ENCODE measurements around the gene SPRY4. TPM values are rescaled to one million over a fixed set of nuclear protein-coding genes. Genes with fewer than 3 reads are reported as not detected.

SPRY4 gene
- total and polyA plus RNA-seq, 2 of the 13 experiments (the other 11 are each of a cell fraction or from before 2014, with no cell fraction given), result 8.9 to 17.8 TPM

- TF ChIP-seq ZNF713 (CRISPR knock-in tag; IDR thresholded peaks at IDR 0.05), result 0 out of 2 replicates have a peak, but pooled peaks have one; percentile 39
- peak; percentile 63 for TF ChIP-seq CEBPB (IDR thresholded peaks at IDR 0.05; ENCODE audit: borderline replicate concordance, low read depth, low read length)
- TF ChIP-seq POLR2G (IDR thresholded peaks at IDR 0.05; ENCODE audit: low read depth, low read length), result 0 out of 2 replicates have a peak, but pooled peaks have one; percentile 26
- peak; percentile 18; the same call in 1 of the 2 replicates for TF ChIP-seq HIVEP1 (CRISPR knock-in tag; IDR thresholded peaks at IDR 0.05)
- no peak for TF ChIP-seq ZNF878 (CRISPR knock-in tag; IDR thresholded peaks at IDR 0.05)
- no peak for TF ChIP-seq ATF7 (IDR thresholded peaks at IDR 0.05)
- no peak for TF ChIP-seq ATF7 (CRISPR knock-in tag; IDR thresholded peaks at IDR 0.05)
- peak; percentile 14 for TF ChIP-seq IKZF4 (CRISPR knock-in tag; IDR thresholded peaks at IDR 0.05; ENCODE audit: borderline replicate concordance, low read depth, not compliant biosample characterization)
- TF ChIP-seq, protein P1, sequence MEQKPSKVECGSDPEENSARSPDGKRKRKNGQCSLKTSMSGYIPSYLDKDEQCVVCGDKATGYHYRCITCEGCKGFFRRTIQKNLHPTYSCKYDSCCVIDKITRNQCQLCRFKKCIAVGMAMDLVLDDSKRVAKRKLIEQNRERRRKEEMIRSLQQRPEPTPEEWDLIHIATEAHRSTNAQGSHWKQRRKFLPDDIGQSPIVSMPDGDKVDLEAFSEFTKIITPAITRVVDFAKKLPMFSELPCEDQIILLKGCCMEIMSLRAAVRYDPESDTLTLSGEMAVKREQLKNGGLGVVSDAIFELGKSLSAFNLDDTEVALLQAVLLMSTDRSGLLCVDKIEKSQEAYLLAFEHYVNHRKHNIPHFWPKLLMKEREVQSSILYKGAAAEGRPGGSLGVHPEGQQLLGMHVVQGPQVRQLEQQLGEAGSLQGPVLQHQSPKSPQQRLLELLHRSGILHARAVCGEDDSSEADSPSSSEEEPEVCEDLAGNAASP (CRISPR knock-in tag; IDR thresholded peaks at IDR 0.05; ENCODE audit: borderline replicate concordance), result 0 out of 2 replicates have a peak, but pooled peaks have one; percentile 5
- TF ChIP-seq, protein P2, sequence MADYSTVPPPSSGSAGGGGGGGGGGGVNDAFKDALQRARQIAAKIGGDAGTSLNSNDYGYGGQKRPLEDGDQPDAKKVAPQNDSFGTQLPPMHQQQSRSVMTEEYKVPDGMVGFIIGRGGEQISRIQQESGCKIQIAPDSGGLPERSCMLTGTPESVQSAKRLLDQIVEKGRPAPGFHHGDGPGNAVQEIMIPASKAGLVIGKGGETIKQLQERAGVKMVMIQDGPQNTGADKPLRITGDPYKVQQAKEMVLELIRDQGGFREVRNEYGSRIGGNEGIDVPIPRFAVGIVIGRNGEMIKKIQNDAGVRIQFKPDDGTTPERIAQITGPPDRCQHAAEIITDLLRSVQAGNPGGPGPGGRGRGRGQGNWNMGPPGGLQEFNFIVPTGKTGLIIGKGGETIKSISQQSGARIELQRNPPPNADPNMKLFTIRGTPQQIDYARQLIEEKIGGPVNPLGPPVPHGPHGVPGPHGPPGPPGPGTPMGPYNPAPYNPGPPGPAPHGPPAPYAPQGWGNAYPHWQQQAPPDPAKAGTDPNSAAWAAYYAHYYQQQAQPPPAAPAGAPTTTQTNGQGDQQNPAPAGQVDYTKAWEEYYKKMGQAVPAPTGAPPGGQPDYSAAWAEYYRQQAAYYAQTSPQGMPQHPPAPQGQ (CRISPR knock-in tag; IDR thresholded peaks at IDR 0.05; ENCODE audit: borderline replicate concordance), result no peak
- TF ChIP-seq U2AF1 (optimal IDR thresholded peaks at IDR 0.05; ENCODE audit: low read depth, low read length), result peak; percentile 69
- TF ChIP-seq, protein P3, sequence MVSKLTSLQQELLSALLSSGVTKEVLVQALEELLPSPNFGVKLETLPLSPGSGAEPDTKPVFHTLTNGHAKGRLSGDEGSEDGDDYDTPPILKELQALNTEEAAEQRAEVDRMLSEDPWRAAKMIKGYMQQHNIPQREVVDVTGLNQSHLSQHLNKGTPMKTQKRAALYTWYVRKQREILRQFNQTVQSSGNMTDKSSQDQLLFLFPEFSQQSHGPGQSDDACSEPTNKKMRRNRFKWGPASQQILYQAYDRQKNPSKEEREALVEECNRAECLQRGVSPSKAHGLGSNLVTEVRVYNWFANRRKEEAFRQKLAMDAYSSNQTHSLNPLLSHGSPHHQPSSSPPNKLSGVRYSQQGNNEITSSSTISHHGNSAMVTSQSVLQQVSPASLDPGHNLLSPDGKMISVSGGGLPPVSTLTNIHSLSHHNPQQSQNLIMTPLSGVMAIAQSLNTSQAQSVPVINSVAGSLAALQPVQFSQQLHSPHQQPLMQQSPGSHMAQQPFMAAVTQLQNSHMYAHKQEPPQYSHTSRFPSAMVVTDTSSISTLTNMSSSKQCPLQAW (CRISPR knock-in tag; IDR thresholded peaks at IDR 0.05), result 0 out of 2 replicates have a peak, but pooled peaks have one; percentile 19
- TF ChIP-seq RNF2 (conservative IDR thresholded peaks at IDR 0.05; ENCODE audit: low read depth), result no peak
These were observed 1.2 kb downstream of the SPRY4 start (continued) for GRCh38 chr5:142323480-142324135.

Data from HepG2 (cell line).